Ectodermal cell (in vitro differentiated cells): ENCODE data around the gene PYGO1.

ENCODE experiments used
- H3K27ac ChIP-seq: 2 replicates; pipeline ENCODE4 v1.7.0; 2013; ENCODE audit warnings: mild to moderate bottlenecking, low read depth, low read length; ENCODE audit not compliant: insufficient read depth, poor library complexity, severe bottlenecking
- H3K27me3 ChIP-seq: 2 replicates; pipeline ENCODE4 v1.7.0; 2013; ENCODE audit warnings: mild to moderate bottlenecking, low read length; ENCODE audit not compliant: insufficient read depth, control insufficient read depth, poor library complexity, severe bottlenecking
- H3K36me3 ChIP-seq: one replicate; pipeline ENCODE4 v1.7.0; 2013; ENCODE audit warnings: low read length; ENCODE audit not compliant: control insufficient read depth, insufficient read depth
- H3K4me1 ChIP-seq: one replicate; pipeline ENCODE4 v1.7.0; 2013; ENCODE audit warnings: low read length; ENCODE audit not compliant: control insufficient read depth, insufficient read depth
- H3K4me3 ChIP-seq: 2 replicates; pipeline ENCODE4 v1.7.0; 2013; ENCODE audit warnings: low read depth, low read length, control low read depth; ENCODE audit not compliant: insufficient read depth
- H3K9me3 ChIP-seq: 2 replicates; pipeline ENCODE4 v1.7.0; 2013; ENCODE audit warnings: mild to moderate bottlenecking, low read length, moderate library complexity; ENCODE audit not compliant: control insufficient read depth
- WGBS, 2 experiments: methylation state at CpG; one replicate each; pipeline ENCODE4 v1.1.7; 2013; ENCODE audit warnings: missing lambda C conversion rate in 2 of 2; 5-methylcytosine and 5-hydroxymethylcytosine counted together

Gene PYGO1

GRCh38 chr15:55535436-55535835, 52.7 kb downstream of the PYGO1 start:
- H3K27me3 ChIP-seq: no peaks in the 10 kb centered on the region
- H3K4me1 ChIP-seq: no peaks in the 10 kb centered on the region
- WGBS, 2 experiments: 78 to 79% methylated on average over 6 of the region's 6 CpGs
- H3K4me3 ChIP-seq: no peak overlapping the region
- H3K9me3 ChIP-seq: no peaks in the 10 kb centered on the region
- no peaks in the 10 kb centered on the region for H3K36me3 ChIP-seq
- H3K27ac ChIP-seq: no peak overlapping the region

GRCh38 chr15:55532944-55533343, 55.2 kb downstream of the PYGO1 start:
- H3K27ac ChIP-seq: no peak overlapping the region
- H3K27me3 ChIP-seq: no peaks in the 10 kb centered on the region
- H3K4me3 ChIP-seq: no peak overlapping the region
- no peaks in the 10 kb centered on the region for H3K9me3 ChIP-seq
- H3K4me1 ChIP-seq: no peaks in the 10 kb centered on the region
- no peaks in the 10 kb centered on the region for H3K36me3 ChIP-seq

- WGBS, 2 experiments: 89% methylated on average over 4 of the region's 4 CpGs
- no peaks in the 10 kb centered on the region for H3K36me3 ChIP-seq
- no peak overlapping the region for H3K27ac ChIP-seq
- no peaks in the 10 kb centered on the region for H3K4me1 ChIP-seq
- no peaks in the 10 kb centered on the region for H3K27me3 ChIP-seq
- no peaks in the 10 kb centered on the region for H3K9me3 ChIP-seq
- H3K4me3 ChIP-seq: no peak overlapping the region
Measured at GRCh38 chr15:55530861-55531313, 57.3 kb downstream of the PYGO1 start.

- Histone ChIP-seq H3K36me3 (no peaks in the 10 kb centered on the region), H3K4me3 (no peak overlapping the region), H3K27me3 (no peaks in the 10 kb centered on the region), H3K9me3 (no peaks in the 10 kb centered on the region), H3K4me1 (no peaks in the 10 kb centered on the region), H3K27ac (no peak overlapping the region)
- 89 to 94% methylated on average over 3 to 4 of the region's 4 CpGs for WGBS, 2 experiments
Measured at GRCh38 chr15:55528812-55529211, 59.3 kb downstream of the PYGO1 start.

GRCh38 chr15:55527150-55527549, 61.0 kb downstream of the PYGO1 start:
- Histone ChIP-seq H3K4me1 (no peaks in the 10 kb centered on the region), H3K36me3 (no peaks in the 10 kb centered on the region)
- WGBS, 2 experiments: 89% methylated on average over 1 of the region's 1 CpG

GRCh38 chr15:55526559-55527036, 61.5 kb downstream of the PYGO1 start:
- no peaks in the 10 kb centered on the region for H3K36me3 ChIP-seq
- H3K4me3 ChIP-seq: no peak overlapping the region
- H3K9me3 ChIP-seq: no peaks in the 10 kb centered on the region
- no peaks in the 10 kb centered on the region for H3K27me3 ChIP-seq
- H3K4me1 ChIP-seq: no peaks in the 10 kb centered on the region
- H3K27ac ChIP-seq: no peak overlapping the region
- WGBS, 2 experiments: 42 to 44% methylated on average over 7 of the region's 7 CpGs

More at GRCh38 chr15:55527150-55527549, 61.0 kb downstream of the PYGO1 start:
- Histone ChIP-seq H3K27me3 (no peaks in the 10 kb centered on the region), H3K4me3 (no peak overlapping the region), H3K9me3 (no peaks in the 10 kb centered on the region), H3K27ac (no peak overlapping the region)

- no peaks in the 10 kb centered on the region for H3K27me3 ChIP-seq
- 90 to 95% methylated on average over 3 of the region's 3 CpGs for WGBS, 2 experiments
- no peaks in the 10 kb centered on the region for H3K4me1 ChIP-seq
- H3K9me3 ChIP-seq: no peaks in the 10 kb centered on the region
- no peaks in the 10 kb centered on the region for H3K36me3 ChIP-seq
- no peak overlapping the region for H3K4me3 ChIP-seq
- no peak overlapping the region for H3K27ac ChIP-seq
Measured at GRCh38 chr15:55522742-55523450, 65.2 kb downstream of the PYGO1 start.

- no peaks in the 10 kb centered on the region for H3K4me1 ChIP-seq
- no peak overlapping the region for H3K27ac ChIP-seq
- no peaks in the 10 kb centered on the region for H3K27me3 ChIP-seq
- H3K4me3 ChIP-seq: no peak overlapping the region
- WGBS, 2 experiments: 83 to 100% methylated on average over 1 of the region's 2 CpGs
- no peaks in the 10 kb centered on the region for H3K9me3 ChIP-seq
- H3K36me3 ChIP-seq: no peaks in the 10 kb centered on the region
Measured at GRCh38 chr15:55518641-55519040, 69.5 kb downstream of the PYGO1 start.

- H3K36me3 ChIP-seq: no peaks in the 10 kb centered on the region
- no peak overlapping the region for H3K4me3 ChIP-seq
- no peaks in the 10 kb centered on the region for H3K4me1 ChIP-seq
- H3K9me3 ChIP-seq: no peaks in the 10 kb centered on the region
- H3K27me3 ChIP-seq: no peaks in the 10 kb centered on the region
- 90 to 92% methylated on average over 3 of the region's 3 CpGs for WGBS, 2 experiments
- no peak overlapping the region for H3K27ac ChIP-seq
Measured at GRCh38 chr15:55518009-55518408, 70.1 kb downstream of the PYGO1 start.

- Histone ChIP-seq H3K36me3 (no peaks in the 10 kb centered on the region), H3K27me3 (no peaks in the 10 kb centered on the region), H3K4me1 (no peaks in the 10 kb centered on the region), H3K27ac (no peak overlapping the region), H3K4me3 (no peak overlapping the region), H3K9me3 (no peaks in the 10 kb centered on the region)
- WGBS, 2 experiments: 94 to 95% methylated on average over 11 of the region's 12 CpGs
Measured at GRCh38 chr15:55515991-55516776, 72.0 kb downstream of the PYGO1 start.
